KOPT-K1 (cell line): ENCODE data around the gene DARS1.

Experiments used
- H3K27ac ChIP-seq: fragments of 200-600 bp; sonication (generic); 2 replicates; pipeline ENCODE4 v1.5.1; 2016; ENCODE audit warnings: antibody characterized with exemption, mild to moderate bottlenecking, low read depth, low read length; ENCODE audit not compliant: poor library complexity, severe bottlenecking
- H3K36me3 ChIP-seq: fragments of 200-600 bp; sonication (generic); 2 replicates; pipeline ENCODE4 v1.5.1; 2017; ENCODE audit warnings: antibody characterized with exemption, mild to moderate bottlenecking, low read length, moderate library complexity; ENCODE audit not compliant: insufficient read depth
- H3K9me3 ChIP-seq: fragments of 200-600 bp; sonication (generic); 2 replicates; pipeline ENCODE4 v1.5.1; 2017; ENCODE audit warnings: antibody characterized with exemption, low read length, mild to moderate bottlenecking; ENCODE audit not compliant: insufficient read depth, poor library complexity, severe bottlenecking

DARS1 gene

DNA sequence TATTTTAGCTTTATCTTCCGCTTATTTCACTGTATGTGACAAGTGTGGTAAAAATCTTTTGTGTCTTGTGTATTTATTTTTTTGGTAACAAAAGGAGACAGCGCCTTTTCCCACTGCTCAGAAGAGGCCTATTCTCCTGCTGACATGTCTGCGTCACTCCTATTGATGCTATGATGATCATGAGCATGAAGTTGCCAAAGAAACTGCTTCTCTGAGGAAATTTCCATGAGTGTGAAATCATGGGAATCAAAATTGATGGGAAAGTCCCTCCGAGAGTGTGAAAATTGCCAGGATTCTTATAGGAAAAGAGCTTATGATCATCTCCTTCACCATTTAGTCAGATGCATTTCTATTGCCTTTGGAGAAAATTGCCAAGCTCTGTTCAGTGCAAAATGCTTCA, 36.5 kb upstream of the DARS1 start:
- Histone ChIP-seq H3K9me3 (no peaks in the 10 kb centered on the region), H3K27ac (no peak overlapping the region), H3K36me3 (no peaks in the 10 kb centered on the region)

DNA sequence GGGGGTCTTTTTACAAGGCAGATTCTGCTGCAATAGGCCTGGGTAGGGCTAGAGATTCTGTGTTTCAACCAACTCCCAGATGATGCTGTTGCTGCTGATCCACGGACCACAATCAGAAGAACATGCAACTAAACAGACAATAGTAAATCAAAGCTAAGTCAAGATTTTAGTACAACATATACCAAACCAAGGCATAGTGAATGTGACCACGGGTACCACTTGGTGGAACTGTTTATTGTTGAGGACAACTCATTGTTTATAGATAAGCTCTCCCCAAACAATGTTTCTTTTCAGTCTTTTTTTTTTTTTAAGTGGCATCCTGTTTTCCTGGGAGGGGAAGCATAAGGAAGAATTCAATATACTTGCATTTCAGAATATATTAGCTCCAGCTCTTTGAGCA, 36.0 kb upstream of the DARS1 start:
- Histone ChIP-seq H3K36me3 (no peaks in the 10 kb centered on the region), H3K9me3 (no peaks in the 10 kb centered on the region), H3K27ac (no peak overlapping the region)

DNA sequence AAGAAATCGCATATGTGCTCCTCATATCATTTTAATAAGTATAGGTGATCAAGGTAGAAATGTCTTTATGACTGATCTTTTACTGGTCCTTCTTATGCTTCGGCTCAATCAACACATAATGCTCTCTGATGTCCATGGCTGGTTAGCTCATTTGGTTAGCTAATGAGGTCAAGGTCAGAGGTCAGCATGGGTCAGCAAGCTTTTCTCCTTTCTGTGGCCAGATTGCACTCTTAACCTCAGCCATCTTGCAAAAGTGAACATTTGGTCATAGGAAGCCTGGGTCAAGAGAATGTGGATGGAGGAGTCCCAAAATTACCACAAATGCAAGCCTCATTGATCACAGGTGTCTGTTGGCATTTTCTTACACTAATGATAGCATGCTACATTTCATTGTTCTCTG, 35.4 kb upstream of the DARS1 start:
- Histone ChIP-seq H3K9me3 (no peaks in the 10 kb centered on the region), H3K27ac (no peak overlapping the region), H3K36me3 (no peaks in the 10 kb centered on the region)

DNA sequence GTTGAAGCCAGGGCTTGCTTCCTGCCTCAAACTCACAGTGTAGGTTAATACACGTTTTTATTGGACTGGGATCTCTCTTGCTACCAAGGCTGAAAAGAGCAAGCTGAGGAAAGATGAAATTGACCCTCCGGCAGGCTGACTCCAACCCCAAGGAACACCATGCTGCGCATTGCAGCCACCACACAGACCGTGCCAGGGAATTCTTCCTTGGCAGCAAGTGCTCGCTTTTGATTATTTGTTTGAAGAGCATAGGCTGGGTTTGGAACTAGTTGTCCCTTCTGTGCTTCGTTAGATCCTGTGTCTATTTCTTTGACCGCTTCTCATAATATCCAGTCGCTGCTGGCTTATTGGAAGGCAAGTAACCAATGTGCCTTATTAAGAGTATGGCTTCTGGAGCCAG, 34.4 kb upstream of the DARS1 start:
- no peaks in the 10 kb centered on the region for H3K9me3 ChIP-seq
- no peak overlapping the region for H3K27ac ChIP-seq
- H3K36me3 ChIP-seq = no peaks in the 10 kb centered on the region

DNA sequence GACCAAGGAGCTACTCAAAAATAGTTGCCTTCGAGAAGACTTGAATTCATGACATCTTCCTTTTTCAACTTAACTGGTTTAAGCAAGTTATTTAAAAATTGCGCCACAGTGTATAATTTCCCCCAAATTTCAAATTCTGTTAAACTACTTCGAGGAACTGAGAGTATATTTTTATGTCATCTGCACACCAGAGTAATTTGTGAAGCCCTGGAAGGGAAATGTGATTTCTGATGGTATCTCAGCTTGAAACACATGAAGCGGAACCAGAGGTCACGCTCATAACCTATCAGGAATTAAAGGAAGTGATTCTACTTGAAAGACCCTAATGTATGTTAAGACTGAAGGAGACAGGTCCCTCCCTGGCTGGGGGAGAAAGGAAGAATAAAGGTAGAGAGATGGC, 33.9 kb upstream of the DARS1 start:
- H3K36me3 ChIP-seq = no peaks in the 10 kb centered on the region
- no peaks in the 10 kb centered on the region for H3K9me3 ChIP-seq
- H3K27ac ChIP-seq = no peak overlapping the region

DNA sequence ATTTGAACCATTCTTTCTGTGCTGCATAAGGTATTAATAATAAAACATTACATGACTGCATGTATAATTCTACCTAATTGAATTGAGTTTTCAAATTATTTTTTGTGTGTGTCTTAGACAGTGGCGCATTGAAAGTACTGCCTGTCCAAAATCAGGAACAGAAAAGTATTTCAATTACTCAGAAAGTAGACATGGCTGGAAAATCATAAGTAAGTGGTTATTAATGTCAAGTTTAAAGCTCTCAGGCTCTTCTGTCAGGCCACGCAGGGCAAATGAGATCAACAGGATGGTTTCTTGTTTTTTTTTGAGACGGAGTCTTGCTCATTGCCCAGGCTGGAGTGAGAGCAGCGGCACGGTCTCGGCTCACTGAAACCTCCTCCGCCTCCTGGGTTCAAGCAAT, 32.4 kb upstream of the DARS1 start:
- Histone ChIP-seq H3K36me3 (no peaks in the 10 kb centered on the region), H3K27ac (no peak overlapping the region), H3K9me3 (no peaks in the 10 kb centered on the region)

DNA sequence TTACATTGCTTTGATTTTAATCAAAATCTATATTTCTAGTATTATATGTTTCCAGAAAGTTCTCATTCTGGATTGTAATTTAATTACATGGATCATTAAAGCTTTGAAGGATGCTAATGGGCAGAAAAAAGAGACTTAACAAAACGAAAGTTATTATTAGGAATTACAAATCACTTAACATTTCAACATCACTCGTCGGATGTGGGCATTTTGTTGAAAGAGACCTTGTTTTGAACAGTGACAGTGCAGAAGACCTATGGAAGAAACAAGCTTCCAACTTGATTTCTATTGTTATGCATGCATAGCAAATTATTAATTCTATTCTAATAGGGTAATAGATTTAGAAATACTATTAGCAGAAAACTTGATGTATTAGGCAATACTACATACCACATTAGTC, 31.4 kb upstream of the DARS1 start:
- no peaks in the 10 kb centered on the region for H3K9me3 ChIP-seq
- H3K36me3 ChIP-seq = no peaks in the 10 kb centered on the region

DNA sequence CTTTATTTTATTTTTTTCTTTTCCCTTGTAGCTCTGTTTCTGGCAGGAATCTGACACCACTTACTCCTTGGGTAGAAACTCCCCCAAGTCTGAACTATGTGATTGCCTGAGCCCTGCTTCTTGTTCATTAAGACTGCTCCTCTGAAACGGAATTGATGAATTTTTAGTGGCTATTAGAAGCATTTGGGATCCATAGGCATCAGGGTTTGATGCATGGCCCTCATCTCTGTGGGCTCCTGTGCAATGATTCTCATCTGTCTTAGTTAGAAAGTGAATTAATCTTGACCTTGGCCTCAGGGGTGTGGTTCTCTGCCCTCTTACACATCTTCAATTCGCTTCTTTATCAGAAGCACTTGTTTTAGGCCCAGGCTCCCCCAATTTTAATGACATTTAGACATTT, 31.0 kb upstream of the DARS1 start:
- no peak overlapping the region for H3K27ac ChIP-seq
- H3K9me3 ChIP-seq = no peaks in the 10 kb centered on the region
- no peaks in the 10 kb centered on the region for H3K36me3 ChIP-seq

More for the DNA sequence above, 31.4 kb upstream of the DARS1 start:
- no peak overlapping the region for H3K27ac ChIP-seq

DNA sequence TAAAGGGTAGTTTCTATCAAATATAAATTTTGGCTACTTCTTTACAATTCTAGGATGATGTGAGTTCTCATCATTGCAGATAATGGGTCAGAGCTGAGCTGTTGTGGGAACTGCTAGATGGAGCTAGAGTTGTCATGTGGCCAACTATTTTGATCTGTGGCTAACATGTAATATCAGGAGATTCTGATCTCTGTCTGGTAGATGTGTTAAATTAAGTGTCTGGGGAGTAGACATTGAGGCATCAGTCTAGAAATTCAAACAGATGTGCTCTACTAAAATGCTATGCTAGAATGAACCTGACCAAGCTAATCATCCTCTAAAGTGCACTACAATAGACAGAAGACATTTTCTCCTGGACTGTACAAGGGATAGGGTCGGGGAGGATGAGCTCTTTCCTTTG, 30.3 kb upstream of the DARS1 start:
- Histone ChIP-seq H3K27ac (no peak overlapping the region), H3K36me3 (no peaks in the 10 kb centered on the region), H3K9me3 (no peaks in the 10 kb centered on the region)

DNA sequence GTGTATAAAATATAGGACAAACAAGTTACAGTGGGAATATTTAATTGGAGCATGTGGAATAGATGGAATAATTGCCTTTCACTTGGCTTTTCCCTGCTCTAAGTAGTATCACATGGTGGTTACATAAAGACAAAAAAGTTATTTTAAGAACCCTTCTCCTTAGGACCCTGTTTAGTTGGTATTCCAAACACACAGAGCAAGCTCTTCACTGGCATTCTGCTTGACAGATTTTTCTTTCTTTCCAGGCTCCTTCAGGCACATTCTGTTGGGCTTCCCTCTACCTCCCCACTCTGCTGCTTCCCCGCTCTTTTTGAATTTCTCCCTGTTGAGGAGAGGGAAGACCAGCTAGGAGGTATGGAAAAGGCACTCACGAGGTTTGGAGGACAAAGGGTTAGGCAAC, 29.0 kb upstream of the DARS1 start:
- H3K36me3 ChIP-seq = no peaks in the 10 kb centered on the region
- no peaks in the 10 kb centered on the region for H3K9me3 ChIP-seq
- no peak overlapping the region for H3K27ac ChIP-seq

DNA sequence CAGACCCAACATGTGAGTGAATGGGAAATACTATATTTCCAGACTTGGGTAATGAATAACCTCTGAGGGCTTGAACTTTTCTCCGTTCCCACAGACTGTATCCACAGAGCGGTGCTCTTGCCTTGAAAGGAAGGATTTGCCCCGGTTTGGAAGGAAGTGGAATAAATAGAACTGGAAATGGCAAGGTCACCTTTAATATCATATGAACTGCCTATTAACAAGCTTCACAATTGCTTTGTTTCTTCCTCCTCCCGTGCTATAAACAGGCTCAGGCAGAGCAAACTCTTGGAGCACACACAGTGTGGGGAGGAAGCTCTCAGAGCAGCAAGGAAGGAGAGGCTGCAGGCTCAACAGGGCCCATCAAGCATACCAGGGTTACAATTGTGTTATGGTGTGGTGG, 28.5 kb upstream of the DARS1 start:
- Histone ChIP-seq H3K9me3 (no peaks in the 10 kb centered on the region), H3K36me3 (no peaks in the 10 kb centered on the region), H3K27ac (no peak overlapping the region)

DNA sequence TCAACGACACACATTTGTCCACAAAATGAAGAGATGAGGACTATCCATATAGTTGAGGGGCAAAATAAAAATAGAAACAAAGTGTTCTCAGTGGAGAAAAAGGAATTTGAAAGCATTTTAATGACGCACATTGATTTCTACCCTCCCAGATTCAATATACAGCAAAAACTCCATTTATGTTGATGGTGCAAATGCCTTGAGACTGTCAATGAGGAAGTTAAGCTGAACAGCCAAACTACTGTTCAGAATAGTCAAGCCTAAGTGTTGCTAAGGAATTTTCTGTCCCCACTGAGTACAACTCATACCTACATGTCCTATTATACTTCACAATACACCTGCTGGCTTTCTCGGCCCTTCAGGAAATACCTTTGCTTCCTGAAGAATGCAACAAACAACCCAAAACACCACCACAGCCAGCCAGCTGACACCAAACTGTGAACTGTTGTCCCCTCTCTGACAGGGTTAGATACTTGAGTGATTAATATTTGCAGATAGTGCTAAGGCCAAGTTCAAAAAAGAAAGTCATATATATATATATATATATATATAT, 27.8 kb upstream of the DARS1 start:
- Histone ChIP-seq H3K27ac (no peak overlapping the region), H3K9me3 (no peaks in the 10 kb centered on the region), H3K36me3 (no peaks in the 10 kb centered on the region)

DNA sequence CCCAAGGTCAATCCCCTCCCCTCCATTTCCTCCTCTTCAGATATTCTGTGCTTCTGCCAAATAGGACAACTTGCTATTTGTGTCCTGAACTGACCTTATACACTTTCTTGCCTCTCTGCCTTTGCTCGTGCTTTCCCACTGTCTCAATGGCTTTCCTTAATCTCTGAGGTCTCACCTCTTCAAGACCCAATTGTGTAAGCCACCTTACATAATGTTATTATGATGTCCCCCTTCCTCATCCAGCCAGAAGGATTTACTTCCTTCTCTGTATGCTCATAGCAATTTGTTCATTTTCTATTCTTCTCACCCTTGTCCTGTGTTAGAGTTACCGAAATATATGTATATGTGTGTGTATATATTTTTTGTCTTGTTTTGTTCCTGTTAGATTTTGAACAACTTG, 26.9 kb upstream of the DARS1 start:
- Histone ChIP-seq H3K36me3 (no peaks in the 10 kb centered on the region), H3K27ac (no peak overlapping the region), H3K9me3 (no peaks in the 10 kb centered on the region)

DNA sequence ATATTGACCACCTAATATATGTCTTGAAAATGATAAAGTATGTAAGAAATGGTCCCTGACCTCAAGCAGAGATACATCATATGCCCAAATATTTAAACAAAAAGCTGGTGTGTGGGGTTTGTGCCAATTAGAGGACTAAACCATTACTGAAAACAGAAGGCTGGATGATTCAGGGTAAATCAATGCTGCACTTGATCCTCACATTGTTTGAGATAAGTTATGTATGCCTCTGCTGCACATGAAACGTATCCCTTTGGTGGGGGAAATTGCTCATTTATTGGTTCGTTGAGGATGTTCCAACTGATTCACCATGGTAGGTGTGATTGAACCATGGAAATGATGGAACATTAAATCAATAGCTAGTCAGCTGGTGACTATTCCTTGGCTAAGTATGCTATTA, 24.7 kb upstream of the DARS1 start:
- no peaks in the 10 kb centered on the region for H3K9me3 ChIP-seq
- H3K27ac ChIP-seq = no peak overlapping the region
- H3K36me3 ChIP-seq = no peaks in the 10 kb centered on the region

DNA sequence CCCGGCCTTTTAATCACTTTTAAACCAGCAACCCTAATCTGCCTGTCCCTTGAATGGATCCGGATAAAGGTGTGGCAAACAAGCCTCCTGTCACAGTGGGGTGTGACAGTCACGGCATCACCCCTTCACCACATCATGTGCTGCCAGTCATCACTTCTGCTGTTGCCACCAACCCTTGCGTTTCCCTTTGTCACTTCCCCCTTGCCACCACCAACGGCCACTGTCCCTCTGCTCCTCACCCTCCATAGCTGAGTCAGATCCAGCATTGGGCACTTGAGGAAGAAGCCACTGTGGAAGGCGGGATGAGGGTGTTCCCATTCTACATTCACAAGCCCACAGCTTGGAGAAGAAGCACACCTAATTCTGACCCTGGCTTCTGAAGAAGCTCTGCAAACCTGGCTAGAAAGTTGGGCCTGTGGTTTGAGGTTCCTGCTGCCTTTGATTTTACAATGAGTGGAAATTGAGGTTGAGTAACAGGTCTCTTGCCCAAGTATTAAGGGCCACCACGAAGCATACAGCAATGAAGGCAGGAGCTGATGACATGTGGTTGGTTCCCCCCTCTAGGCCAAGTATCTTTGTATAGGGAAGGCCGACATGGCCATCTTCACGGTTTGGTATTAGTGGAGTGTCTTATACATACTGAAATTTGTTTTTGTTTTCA, 22.9 kb upstream of the DARS1 start:
- H3K36me3 ChIP-seq = no peaks in the 10 kb centered on the region
- no peaks in the 10 kb centered on the region for H3K9me3 ChIP-seq
- H3K27ac ChIP-seq = peak overlapping the region; percentile 68

DNA sequence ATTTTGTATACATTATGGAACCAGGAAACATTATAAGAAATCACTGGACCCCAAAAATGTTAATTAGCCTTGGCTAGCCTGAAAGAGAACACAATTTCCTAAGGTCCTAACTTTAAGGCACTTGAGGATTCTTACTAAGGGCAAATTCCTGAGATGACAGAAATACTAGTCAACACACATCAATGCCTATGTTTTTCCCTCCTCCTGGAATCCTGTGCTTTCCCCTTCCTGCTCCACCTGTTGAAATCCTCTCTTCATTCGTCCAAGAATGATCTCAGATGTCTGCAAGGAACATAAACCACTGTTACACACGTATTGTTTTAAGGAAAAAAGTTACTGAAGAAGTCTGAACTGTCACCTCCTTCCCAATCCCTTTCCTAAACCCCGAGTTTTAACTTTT, 21.2 kb upstream of the DARS1 start:
- H3K27ac ChIP-seq = peak overlapping the region; percentile 18
- H3K36me3 ChIP-seq = no peaks in the 10 kb centered on the region
- no peaks in the 10 kb centered on the region for H3K9me3 ChIP-seq
